ENCODE measurements around the gene DUSP8. TPM values are rescaled to one million over a fixed set of nuclear protein-coding genes. Genes with fewer than 3 reads are reported as not detected.
"Not testable (repeated sequence)": the region's sequence is repeated elsewhere in the genome, so short reads cannot be mapped to it uniquely, and the experiment has no call there.

Gene DUSP8
- total RNA-seq, 1 experiment from 2014 or later = 5.1 TPM

DNA sequence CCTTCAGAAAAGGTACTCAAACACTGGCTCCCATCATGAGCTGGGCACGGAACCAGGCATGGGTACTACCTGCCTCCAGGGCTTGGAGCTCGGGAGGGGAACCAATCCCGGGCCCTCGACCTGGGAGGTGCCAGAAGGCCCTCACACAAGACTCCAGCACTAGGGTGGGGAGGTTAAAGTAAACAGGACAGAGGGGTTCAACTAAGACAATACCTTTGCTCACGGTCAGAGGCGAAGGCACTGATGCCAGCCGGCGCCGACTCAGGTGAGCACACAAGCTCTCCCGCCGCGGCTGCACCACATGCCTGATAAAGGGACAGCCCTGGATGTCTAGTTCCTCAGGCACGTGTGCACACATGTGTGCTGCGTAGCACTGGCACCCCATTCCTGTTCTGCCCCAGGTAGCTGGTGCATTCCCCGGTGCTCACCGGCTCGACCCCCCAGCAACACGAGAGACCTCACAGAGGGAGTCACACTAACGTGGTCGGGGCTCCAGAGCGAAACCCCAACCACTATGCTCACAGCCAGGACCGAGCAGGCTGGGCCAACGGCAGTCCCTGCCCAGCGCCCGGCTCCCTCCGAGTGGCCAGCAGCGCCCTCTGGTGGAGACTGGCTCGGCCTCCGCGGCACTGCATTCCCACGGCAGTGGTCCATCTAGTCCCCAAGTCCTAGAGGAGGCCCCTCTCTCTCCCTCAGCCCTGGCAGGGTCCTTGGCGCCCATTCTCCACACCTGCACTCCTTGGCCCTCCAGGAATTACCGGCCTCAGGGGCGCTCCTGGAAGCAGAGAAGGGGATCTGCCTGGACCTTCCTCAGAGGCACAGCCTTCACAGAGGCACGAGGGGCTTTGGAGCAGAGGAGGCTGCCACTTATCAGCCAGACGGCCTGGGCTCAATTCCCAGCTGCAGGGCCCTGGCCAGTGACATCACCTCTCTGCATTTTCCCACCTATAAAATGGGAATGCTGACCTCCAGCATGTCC, 56.7 kb downstream of the DUSP8 start:
- DNase-seq (ENCODE audit: low spot score) = peak; percentile 52

DNA sequence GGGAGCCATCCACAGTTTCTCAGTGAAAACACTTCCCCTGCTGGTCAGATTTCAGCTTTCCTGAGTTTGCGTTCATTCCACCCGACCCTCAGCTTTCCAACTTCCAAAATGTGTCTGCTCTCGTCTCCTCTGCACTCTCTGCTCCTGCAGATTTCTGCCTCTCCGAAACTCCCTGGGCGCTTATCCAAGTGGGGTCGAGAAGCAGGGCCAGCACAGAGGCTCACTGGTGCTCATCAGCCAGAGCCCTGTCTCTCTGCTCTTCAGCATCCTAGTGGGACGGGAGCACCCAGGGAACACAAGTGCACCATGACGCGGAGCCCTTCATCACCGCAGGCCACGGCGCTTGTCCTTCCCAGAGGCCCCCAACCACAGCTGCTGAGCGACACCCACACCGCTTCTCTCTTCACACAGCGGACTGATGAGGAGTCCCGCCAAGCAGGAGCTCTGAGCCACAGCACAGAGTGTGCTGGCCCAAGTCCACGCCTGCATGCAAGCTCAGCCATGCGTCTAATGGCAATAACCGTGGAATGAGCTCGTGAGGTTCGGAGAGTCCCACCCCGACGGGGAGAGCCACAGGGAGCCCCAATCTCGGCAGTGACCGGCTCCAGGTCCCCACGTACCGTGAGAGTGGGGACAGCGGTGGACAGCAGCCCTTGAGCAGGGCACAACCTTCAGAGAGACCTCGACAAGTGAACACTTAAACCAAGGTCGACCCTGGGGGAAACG, 57.6 kb downstream of the DUSP8 start:
- no peak for DNase-seq (ENCODE audit: low spot score)

DNA sequence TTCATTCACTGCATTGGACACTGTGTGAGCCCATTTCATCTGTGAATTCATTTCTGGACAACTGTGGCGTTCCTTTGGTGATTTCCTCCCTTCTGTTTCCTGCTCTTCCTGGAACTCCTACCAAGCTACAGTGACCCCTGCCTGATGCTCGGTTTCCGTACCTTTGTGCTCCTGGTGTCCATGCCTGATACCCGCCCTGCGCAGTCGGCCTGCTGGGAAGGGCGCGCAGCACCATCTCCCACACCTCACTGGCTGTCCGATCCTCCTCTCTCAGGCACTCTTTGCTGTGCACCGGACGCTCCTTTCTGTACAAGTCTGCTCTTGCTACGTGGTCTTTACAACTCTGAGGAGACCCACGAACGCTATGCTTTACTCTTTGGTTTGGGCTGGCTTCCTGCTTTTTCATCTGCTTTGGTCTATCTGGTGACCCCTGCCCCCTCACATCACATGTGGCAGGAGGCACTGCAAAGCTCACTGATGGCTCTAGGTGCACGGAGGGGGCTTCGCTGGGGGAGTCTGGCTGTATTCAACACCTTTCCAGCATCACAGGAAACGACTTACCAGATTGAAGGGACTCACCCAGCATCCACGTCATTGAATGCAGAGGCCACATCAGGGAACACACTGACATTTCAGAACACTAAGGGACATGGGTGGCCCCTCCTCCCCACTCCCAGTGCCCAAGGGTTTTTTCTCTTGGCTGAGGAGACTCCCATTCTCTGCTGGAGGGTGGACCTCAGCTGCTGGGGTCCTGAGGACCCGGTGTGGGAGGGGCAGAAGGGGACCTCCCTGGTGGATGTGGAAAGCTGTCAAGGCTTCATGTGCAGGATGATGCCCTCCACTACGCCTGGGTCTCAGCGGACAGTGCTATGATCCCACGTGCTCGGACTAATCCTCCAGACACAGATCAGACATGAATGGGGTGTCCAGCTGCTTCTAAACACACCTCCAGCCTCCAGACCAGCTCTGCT, 58.5 kb downstream of the DUSP8 start:
- DNase-seq (ENCODE audit: low spot score) = no peak

DNA sequence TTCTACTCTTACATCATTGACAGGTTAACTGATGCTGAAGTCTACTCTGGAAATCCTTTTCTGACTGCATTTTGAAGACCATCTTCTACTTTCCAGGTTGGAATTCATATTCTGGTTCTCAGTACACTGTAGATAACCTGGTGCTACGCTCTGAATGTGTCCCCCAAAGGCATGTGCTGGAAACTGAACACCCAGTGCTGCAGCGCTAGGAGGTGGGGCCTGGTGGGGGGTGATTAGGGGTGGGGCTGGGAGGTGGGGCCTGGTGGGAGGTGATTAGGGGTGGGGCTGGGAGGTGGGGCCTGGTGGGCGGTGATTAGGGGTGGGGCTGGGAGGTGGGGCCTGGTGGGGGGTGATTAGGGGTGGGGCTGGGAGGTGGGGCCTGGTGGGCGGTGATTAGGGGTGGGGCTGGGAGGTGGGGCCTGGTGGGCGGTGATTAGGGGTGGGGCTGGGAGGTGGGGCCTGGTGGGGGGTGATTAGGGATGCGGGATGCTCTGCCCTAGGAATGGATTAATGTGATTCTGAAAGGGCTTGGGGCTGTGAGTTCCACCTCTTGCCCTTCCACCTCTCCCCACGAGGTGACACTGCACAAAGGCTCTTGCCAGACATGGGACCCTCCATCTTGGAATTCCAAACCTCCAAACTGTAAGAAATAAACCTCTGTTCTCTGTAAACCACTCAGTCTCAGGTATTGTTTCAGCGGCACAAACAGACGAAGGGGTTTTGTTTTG, 59.4 kb downstream of the DUSP8 start:
- DNase-seq (ENCODE audit: low spot score) = not testable (repeated sequence)

DNA sequence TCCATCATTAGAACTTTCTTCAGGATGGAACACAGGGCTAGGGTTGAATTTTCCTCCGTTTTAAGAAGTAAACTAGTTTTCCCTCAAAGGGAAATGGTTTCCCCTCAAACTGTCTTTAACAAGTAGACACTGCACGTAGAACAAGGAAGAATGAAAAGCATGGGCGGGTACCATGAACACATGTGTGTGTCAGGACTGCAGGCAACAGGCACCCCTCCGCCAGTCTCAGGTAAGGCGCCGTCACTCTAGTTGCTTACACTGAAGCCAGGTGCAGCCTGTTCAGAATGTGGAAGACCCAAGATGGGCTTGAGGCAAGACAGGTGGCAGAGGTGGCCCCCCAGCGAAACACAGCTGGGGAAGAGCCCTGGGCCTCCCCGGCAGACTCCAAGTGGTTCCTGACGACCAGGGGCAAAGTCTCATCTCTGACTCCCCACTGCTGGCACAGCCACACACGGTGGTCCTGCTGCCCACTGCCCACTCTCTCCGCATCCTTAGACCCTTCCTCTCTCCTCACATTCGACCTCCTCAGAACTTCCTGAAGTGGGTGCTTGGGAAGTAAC, 60.1 kb downstream of the DUSP8 start:
- no peak for DNase-seq (ENCODE audit: low spot score)

DNA sequence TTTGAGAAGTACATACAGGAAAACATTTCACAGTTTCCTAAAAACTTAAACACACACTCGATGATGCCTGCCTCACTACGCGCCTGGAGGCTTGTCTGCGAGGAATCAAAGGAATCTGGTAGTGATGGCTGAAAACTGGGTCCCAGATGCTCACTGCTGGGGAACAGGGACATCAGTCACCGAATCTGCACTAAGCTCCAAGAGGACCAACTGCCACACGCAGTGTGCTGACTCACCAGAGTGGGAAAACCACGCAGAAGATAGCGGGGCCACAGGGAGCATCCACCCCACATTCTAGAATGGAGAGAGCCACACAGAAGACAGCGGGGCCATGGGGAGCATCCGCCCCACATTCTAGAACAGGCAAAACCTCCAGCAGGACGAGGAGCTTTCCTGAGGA, 61.1 kb downstream of the DUSP8 start:
- no peak for DNase-seq (ENCODE audit: low spot score)

DNA sequence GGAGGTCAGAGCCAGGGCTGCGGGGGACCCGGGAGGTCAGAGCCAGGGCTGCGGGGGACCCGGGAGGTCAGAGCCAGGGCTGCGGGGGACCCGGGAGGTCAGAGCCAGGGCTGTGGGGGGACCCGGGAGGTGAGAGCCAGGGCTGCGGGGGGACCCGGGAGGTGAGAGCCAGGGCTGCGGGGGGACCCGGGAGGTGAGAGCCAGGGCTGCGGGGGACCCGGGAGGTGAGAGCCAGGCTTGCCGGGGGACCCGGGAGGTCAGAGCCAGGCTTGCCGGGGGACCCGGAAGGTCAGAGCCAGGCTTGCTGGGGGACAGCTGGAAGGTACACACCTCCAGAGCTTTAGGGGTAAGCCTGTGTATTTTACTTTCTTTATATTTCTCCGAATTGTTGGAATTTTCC, 61.7 kb downstream of the DUSP8 start:
- not testable (repeated sequence) for DNase-seq (ENCODE audit: low spot score)

DNA sequence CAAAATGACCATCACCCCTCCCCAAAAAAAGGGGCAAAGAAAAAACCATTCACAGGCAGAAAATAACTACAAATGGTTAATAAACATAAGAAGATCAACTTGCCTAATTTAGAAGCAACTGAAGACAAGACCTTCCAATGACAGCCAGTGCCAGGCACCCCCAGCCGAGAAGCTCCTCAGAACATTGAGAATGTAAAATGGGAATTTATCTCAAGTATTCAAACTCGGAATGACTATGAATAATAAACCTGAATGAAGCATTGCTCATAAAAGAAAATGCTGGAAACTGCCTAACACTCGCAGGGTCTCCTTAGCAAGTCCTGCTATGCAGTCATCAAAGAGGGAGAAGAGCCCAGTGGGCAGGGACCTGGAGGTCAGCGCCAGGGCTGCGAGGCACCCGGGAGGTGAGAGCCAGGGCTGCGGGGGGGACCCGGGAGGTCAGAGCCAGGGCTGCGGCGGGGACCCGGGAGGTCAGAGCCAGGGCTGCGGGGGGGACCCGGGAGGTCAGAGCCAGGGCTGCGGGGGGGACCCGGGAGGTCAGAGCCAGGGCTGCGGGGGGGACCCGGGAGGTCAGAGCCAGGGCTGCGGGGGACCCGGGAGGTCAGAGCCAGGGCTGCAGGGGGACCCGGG, 62.3 kb downstream of the DUSP8 start:
- DNase-seq (ENCODE audit: low spot score) = no peak

DNA sequence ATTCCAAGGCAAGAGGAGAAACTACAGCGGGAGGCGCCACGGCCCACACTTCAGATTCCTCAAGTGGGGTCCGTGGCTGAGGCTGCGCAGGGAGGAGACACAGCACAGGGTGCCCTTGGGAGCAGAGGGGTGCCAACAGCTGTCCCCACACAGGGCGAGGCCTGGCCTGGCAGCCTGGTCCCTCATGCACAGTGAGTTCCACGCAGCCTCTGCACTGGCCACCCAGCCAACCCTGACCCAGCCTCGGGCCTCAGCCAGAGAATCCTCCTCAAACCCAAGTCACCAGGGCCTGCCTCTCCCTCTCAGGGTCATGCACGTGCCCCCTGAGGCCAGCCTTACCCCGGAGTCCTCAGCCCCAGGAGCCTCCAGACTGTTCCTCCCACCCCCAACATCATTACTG, 63.1 kb downstream of the DUSP8 start:
- no peak for DNase-seq (ENCODE audit: low spot score)

DNA sequence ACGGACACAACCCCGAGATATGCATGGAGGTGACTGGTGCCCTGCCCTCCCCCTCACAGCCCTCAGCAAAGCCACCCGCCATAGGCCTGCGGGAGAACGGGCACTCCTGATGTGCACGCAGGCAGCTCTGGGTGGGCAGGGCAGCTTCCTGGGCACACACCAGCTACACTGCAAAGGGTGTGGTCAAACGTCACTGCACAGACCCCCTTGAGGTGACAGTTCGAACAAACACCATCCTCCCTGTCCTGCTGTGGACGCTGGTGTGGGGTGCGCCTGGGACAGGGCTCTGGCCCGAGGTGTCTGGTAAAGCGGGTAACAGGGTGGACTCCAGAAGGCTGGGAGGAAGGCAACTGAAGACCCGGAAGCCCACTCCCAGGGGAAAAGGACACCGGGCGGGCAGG, 63.6 kb downstream of the DUSP8 start:
- no peak for DNase-seq (ENCODE audit: low spot score)

DNA sequence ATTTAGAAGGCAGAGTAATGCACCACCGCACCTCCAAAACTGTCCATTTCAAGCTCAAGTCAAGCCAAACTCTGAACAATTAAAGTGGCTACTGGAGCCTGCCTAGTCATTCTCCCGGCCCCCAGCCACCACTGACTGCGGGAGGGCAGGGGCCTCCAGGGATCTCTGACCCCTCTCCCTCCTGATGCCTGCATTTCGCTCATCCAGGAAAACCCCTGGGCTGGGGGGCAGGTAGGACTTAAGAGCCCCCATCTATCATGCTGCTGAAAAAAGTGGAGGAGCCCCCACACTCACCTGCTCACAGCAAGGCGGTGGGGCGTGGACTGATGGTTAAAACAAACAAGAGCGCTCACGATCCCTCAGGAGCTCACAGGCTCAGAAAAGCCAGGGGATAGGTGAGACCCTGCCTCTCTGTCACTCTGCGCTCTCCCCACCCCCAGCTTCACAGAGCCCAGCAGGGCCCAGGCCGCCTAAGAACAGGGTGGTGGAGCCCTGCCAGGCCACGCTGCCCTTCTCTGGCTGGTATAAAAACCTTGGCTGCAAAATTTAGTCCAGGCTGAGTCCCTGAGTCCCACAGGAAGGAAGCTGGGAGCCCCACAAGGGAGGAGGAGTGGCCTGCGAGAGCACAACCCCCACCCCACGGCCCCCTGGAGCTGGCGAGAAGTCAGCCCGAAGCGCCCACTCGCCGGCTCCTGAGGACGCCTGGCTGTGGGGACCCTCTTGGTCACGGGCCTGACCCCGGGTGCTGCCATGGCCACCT, 64.5 kb downstream of the DUSP8 start:
- DNase-seq (ENCODE audit: low spot score) = no peak

DNA sequence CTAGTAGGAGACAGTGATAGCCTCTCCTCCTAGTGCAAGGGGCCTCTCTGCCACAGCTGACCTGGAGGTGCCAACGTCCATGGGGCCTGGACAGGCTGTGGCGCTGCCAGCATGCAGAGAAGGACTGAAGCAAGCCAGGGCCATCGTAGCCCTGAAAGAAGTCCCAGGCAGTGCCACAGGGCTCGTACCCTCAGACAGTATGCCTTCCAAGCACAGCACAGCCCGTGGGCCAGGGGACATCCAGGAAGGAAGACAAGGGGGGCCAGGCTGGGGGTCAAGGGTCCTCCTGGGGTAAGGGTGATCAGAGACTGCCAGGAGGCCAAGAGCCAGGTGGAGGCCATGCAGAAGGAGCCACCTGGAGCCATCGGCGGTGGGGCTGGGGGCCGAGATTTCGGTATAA, 65.1 kb downstream of the DUSP8 start:
- no peak for DNase-seq (ENCODE audit: low spot score)

DNA sequence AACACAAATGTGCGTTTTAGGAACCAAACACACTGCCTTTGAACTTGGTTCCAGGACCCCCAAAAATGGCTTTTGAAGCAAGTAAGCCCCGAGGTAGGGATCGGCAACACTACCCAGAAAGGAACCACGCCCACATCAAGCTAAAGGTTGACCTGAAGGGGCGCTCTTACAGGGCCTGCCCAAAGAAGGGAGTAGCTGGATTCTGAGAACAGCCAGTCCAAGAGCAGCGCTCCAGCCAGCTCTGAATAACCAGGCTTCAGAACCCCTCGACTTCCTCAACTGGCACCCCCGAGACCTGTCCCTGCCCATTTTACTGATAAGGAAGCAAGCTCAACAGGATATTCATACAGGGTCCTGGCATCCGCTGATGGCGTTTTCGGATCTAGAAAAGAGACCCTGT, 66.6 kb downstream of the DUSP8 start:
- DNase-seq (ENCODE audit: low spot score) = no peak

DNA sequence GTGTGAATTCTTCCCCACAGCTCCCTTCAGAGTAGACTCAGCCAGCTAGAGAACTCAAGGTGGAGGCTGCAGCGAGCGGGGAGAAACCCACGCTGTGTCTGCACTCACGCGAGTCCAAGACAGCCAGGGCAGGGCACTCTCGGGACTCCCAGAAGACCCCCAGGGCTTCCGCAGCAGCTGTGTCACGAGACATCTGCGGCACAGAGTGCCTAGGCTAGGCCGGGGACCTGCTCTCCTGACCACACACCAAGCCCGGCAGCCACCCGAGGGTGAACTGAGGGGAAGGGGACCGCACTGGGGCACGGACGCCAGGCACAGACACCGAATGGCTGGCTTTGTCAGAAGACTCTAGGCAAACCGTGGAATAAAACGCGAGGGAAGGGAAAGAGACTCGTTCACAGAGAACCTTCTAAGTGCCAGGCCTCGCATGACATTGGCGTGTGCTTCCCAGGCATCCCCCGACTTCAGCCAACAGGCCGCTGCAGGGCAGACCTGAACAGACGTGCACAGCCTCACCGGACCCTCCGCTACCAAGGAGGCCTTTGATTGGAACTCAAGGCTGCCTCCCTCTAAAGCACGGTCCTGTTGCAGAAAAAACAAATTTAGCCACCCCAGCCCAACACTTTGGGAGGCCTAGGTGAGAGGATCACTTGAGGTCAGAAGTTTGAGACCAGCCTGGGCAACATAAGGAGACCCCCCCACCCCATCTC, 67.3 kb downstream of the DUSP8 start:
- DNase-seq (ENCODE audit: low spot score) = no peak

DNA sequence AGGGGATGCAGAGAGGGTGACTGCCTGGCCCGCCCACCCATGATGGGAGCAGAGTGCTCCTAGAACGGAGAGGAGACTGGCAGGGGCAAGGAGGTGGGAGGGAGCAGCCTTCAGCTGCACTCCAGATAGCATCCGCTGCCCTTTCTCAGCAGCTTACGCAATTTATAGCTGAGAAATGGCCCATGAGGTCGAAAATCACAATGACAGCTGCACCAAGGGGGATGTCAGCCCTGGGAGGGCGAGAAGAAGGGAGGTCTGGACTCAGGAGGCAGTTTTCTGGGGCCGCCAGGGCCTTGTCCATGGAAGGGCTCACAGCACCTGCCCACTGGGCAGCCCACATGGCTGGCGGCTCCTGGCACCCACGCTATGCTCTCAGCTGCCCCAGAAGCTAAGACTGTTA, 67.9 kb downstream of the DUSP8 start:
- no peak for DNase-seq (ENCODE audit: low spot score)
